ENCODE data around the gene CHAT. TPM values are rescaled to one million over a fixed set of nuclear protein-coding genes. Genes with fewer than 3 reads are reported as not detected.

The CHAT gene
- total RNA-seq, 2 donors from 2014 or later = 0.16 to 1.2 TPM

- no peak overlapping the region for H3K4me3 ChIP-seq
- no peak overlapping the region for H3K27ac ChIP-seq
- no peak for DNase-seq
- H3K9me3 ChIP-seq = no peaks in the 10 kb centered on the region
- H3K9ac ChIP-seq (ENCODE audit: low read depth in 2 of 2, low read length in 2 of 2) = no peak overlapping the region
- intact Hi-C loops (cut with DNase I) = loop anchor here (5.0 kb wide), 1 partner anchor 628 kb away; no protein-coding TSS in a partner anchor
- no peaks in the 10 kb centered on the region for H3K36me3 ChIP-seq
- TF ChIP-seq CTCF (IDR thresholded peaks at IDR 0.05) = no peak
- no peaks in the 10 kb centered on the region for H3K27me3 ChIP-seq
- no peaks in the 10 kb centered on the region for H3K4me1 ChIP-seq
Observed at GRCh38 chr10:49593998-49594397, 19.8 kb upstream of the CHAT start.

GRCh38 chr10:49594594-49594993 is 19.2 kb upstream of the CHAT start:
- no peaks in the 10 kb centered on the region for H3K4me1 ChIP-seq
- H3K27me3 ChIP-seq = no peaks in the 10 kb centered on the region
- no peaks in the 10 kb centered on the region for H3K36me3 ChIP-seq
- intact Hi-C loops (cut with DNase I) = loop anchor here (5.0 kb wide), 1 partner anchor 628 kb away; no protein-coding TSS in a partner anchor
- H3K9me3 ChIP-seq = no peaks in the 10 kb centered on the region
- no peak overlapping the region for H3K9ac ChIP-seq (ENCODE audit: low read depth in 2 of 2, low read length in 2 of 2)
- TF ChIP-seq CTCF (IDR thresholded peaks at IDR 0.05) = peak; percentile 67
- H3K27ac ChIP-seq = no peak overlapping the region
- H3K4me3 ChIP-seq = no peak overlapping the region
- DNase-seq = peak; percentile 39

GRCh38 chr10:49595003-49595712 is 18.7 kb upstream of the CHAT start:
- peak; percentile 10 for DNase-seq
- Histone ChIP-seq H3K4me3 (no peak overlapping the region), H3K9ac (ENCODE audit: low read depth in 2 of 2, low read length in 2 of 2) (no peak overlapping the region), H3K27me3 (no peaks in the 10 kb centered on the region), H3K27ac (no peak overlapping the region), H3K9me3 (no peaks in the 10 kb centered on the region), H3K4me1 (no peaks in the 10 kb centered on the region), H3K36me3 (no peaks in the 10 kb centered on the region)
- TF ChIP-seq CTCF (IDR thresholded peaks at IDR 0.05) = no peak
- intact Hi-C loops (cut with DNase I) = no loop called here

GRCh38 chr10:49595713-49596492 is 17.9 kb upstream of the CHAT start:
- no peaks in the 10 kb centered on the region for H3K36me3 ChIP-seq
- DNase-seq = no peak
- no peak overlapping the region for H3K27ac ChIP-seq
- no peak for TF ChIP-seq CTCF (IDR thresholded peaks at IDR 0.05)
- no peaks in the 10 kb centered on the region for H3K4me1 ChIP-seq
- H3K9me3 ChIP-seq = no peaks in the 10 kb centered on the region
- intact Hi-C loops (cut with DNase I) = no loop called here
- H3K4me3 ChIP-seq = no peak overlapping the region
- no peaks in the 10 kb centered on the region for H3K27me3 ChIP-seq
- no peak overlapping the region for H3K9ac ChIP-seq (ENCODE audit: low read depth in 2 of 2, low read length in 2 of 2)

GRCh38 chr10:49596493-49596809 is 17.4 kb upstream of the CHAT start:
- Histone ChIP-seq H3K4me1 (no peaks in the 10 kb centered on the region), H3K27me3 (no peaks in the 10 kb centered on the region), H3K9ac (ENCODE audit: low read depth in 2 of 2, low read length in 2 of 2) (no peak overlapping the region), H3K27ac (no peak overlapping the region), H3K4me3 (no peak overlapping the region), H3K36me3 (no peaks in the 10 kb centered on the region), H3K9me3 (no peaks in the 10 kb centered on the region)
- DNase-seq = peak; percentile 4
- intact Hi-C loops (cut with DNase I) = no loop called here
- no peak for TF ChIP-seq CTCF (IDR thresholded peaks at IDR 0.05)

Data from colonic mucosa (tissue), 4 donors.